OCI-M1 (cell line): ENCODE results near the gene HSPB2.
"Not testable (repeated sequence)": the region's sequence is repeated elsewhere in the genome, so short reads cannot be mapped to it uniquely, and the experiment has no call there.

Experiments
- DNase-seq: peaks from one replicate; lab custom pipeline; 2025; lab: John Stamatoyannopoulos, UW

The HSPB2 gene

GRCh38 chr11:111913997-111914396 lies 1.5 kb downstream of the HSPB2 start:
- no peak for DNase-seq

GRCh38 chr11:111916768-111917167 lies 4.2 kb downstream of the HSPB2 start:
- no peak for DNase-seq

- no peak for DNase-seq
Observed at GRCh38 chr11:111917312-111917711, 4.8 kb downstream of the HSPB2 start.

GRCh38 chr11:111917788-111918187 lies 5.3 kb downstream of the HSPB2 start:
- no peak for DNase-seq

- DNase-seq, result no peak
Observed at GRCh38 chr11:111918390-111919256, 6.1 kb downstream of the HSPB2 start, which contains the start of gene C11orf52. C11orf52 (plus strand) TSS chr11:111918913; CDS start chr11:111918973, 60 bp downstream.

GRCh38 chr11:111920908-111921307 lies 8.4 kb downstream of the HSPB2 start:
- DNase-seq, result no peak

GRCh38 chr11:111921541-111922230 lies 9.2 kb downstream of the HSPB2 start:
- DNase-seq, result no peak

GRCh38 chr11:111922803-111923202 lies 10.3 kb downstream of the HSPB2 start:
- DNase-seq, result peak; percentile 76

- no peak for DNase-seq
Observed at GRCh38 chr11:111923351-111923788, 10.8 kb downstream of the HSPB2 start.

GRCh38 chr11:111923951-111924350 lies 11.4 kb downstream of the HSPB2 start:
- no peak for DNase-seq

- DNase-seq, result no peak
Observed at GRCh38 chr11:111925953-111926352, 13.4 kb downstream of the HSPB2 start.

- DNase-seq, result peak; percentile 100
Observed at GRCh38 chr11:111926505-111927391, 14.2 kb downstream of the HSPB2 start.

- no peak for DNase-seq
Observed at GRCh38 chr11:111930472-111930871, 17.9 kb downstream of the HSPB2 start.

- DNase-seq, result no peak
Observed at GRCh38 chr11:111932611-111932950, 20.0 kb downstream of the HSPB2 start.

GRCh38 chr11:111933176-111933575 lies 20.6 kb downstream of the HSPB2 start:
- DNase-seq, result not testable (repeated sequence)

GRCh38 chr11:111933872-111934271 lies 21.3 kb downstream of the HSPB2 start:
- no peak for DNase-seq

- no peak for DNase-seq
Observed at GRCh38 chr11:111934306-111934705, 21.8 kb downstream of the HSPB2 start.

- peak; percentile 62 for DNase-seq
Observed at GRCh38 chr11:111935317-111936039, 22.9 kb downstream of the HSPB2 start.

GRCh38 chr11:111936040-111936540 lies 23.6 kb downstream of the HSPB2 start:
- peak; percentile 47 for DNase-seq

- DNase-seq, result no peak
Observed at GRCh38 chr11:111937461-111937769, 24.9 kb downstream of the HSPB2 start.

- no peak for DNase-seq
Observed at GRCh38 chr11:111937844-111938243, 25.3 kb downstream of the HSPB2 start.
